Spinal cord (tissue), 10 donors: ENCODE results near the gene MAP2K7. TPM values are rescaled to one million over a fixed set of nuclear protein-coding genes. Genes with fewer than 3 reads are reported as not detected.
A peak's percentile ranks its signal among the peaks of the same experiment; 100 is the strongest.
"Not testable (repeated sequence)": the region's sequence is repeated elsewhere in the genome, so short reads cannot be mapped to it uniquely, and the experiment has no call there.

Experiments used
- DNase-seq, 6 donors: peaks; one replicate each; pipeline versions ENCODE4 v3.0.0 to v3.0.0-alpha.2; 2013 to 2015; ENCODE audit warnings: low spot score in 6 of 6, low read depth in 4 of 6
- H3K27ac ChIP-seq: one replicate; pipeline ENCODE4 v1.5.1; 2013; ENCODE audit warnings: low read depth, low read length, control low read depth
- H3K27me3 ChIP-seq: one replicate; pipeline ENCODE4 v1.6.1; 2013; ENCODE audit warnings: low read length; ENCODE audit not compliant: control insufficient read depth, insufficient read depth
- H3K36me3 ChIP-seq: one replicate; pipeline ENCODE4 v1.6.1; 2013; ENCODE audit warnings: low read length; ENCODE audit not compliant: control insufficient read depth, insufficient read depth
- H3K4me1 ChIP-seq: one replicate; pipeline ENCODE4 v1.6.1; 2013; ENCODE audit warnings: low read length; ENCODE audit not compliant: control insufficient read depth, insufficient read depth
- H3K4me3 ChIP-seq: one replicate; pipeline ENCODE4 v1.5.1; 2013; ENCODE audit warnings: low read depth, low read length, control low read depth
- H3K9me3 ChIP-seq: one replicate; pipeline ENCODE4 v1.6.1; 2013; ENCODE audit warnings: low read length; ENCODE audit not compliant: control insufficient read depth, insufficient read depth
- WGBS: methylation state at CpG from one replicate; pipeline ENCODE4 v1.1.5; 2013; ENCODE audit warnings: missing lambda C conversion rate; ENCODE audit not compliant: insufficient coverage; 5-methylcytosine and 5-hydroxymethylcytosine counted together
- long read RNA-seq, 4 donors: transcript quantifications; one replicate each; lab custom pipeline, GENCODE V29; 2026
- polyA plus RNA-seq, 2 donors: library from polyadenylated mRNA; unstranded; fragments of 120-200 nt; gene quantifications; one replicate each; pipeline ENCODE4 v1.2.1, GENCODE V29; 2013; ENCODE audit not compliant: insufficient read length in 2 of 2
- total RNA-seq, 2 donors: library from RNA; depleted of rRNA in 1 of 2; stranded (reverse); fragments of 120-200 nt in 1 of 2; fragments of >200 nt in 1 of 2; gene quantifications; one replicate each; pipeline versions ENCODE4 v1.2.3 to v1.2.4, GENCODE V29; 2013 to 2014
- donor health status: healthy.

The MAP2K7 gene
- total RNA-seq (10 to 100 TPM in 1 of 2 donors, 1 to 10 TPM in 1; 8.1 to 12.7 TPM), polyA plus RNA-seq (10 to 100 TPM; 30.6 to 36.8 TPM)
- long read RNA-seq, donor 1, transcript MAP2K7-201 (11 exons, 3,361 nt): major isoform, 9 of 40 reads
- long read RNA-seq, donor 1, partial matches to known transcripts: 30 of 40 reads
- long read RNA-seq, donor 1, other reads (novel, unspliced or antisense): 0 of 40 reads
- long read RNA-seq, donor 2: 0 reads
- long read RNA-seq, donor 3, partial matches to known transcripts: 0 of 1 reads
- long read RNA-seq, donor 3, other reads (novel, unspliced or antisense): 0 of 1 reads
- long read RNA-seq, donor 4, transcript MAP2K7-201 (11 exons, 3,361 nt): major isoform, 9 of 44 reads
- long read RNA-seq, donor 4, partial matches to known transcripts: 33 of 44 reads
- long read RNA-seq, donor 4, other reads (novel, unspliced or antisense): 0 of 44 reads

GRCh38 chr19:7903244-7904073 is at the start of gene MAP2K7:
Gene MAP2K7 (plus strand): TSS chr19:7903877. CDS start chr19:7903945, 68 bp downstream.
- H3K4me3 ChIP-seq: peak within 1 kb of the TSS; percentile 78
- H3K27me3 ChIP-seq: no peaks in the 10 kb centered on the region
- H3K27ac ChIP-seq: peak within 1 kb of the TSS; percentile 86
- peaks cover 39% of the 10 kb centered on the region for H3K4me1 ChIP-seq
- DNase-seq: peak; percentile 98 to 100 (median 100)
- no peaks in the 10 kb centered on the region for H3K9me3 ChIP-seq
- H3K36me3 ChIP-seq: peaks cover 33% of the 10 kb centered on the region
- WGBS: under 1% methylated on average over 88 of the region's 89 CpGs

DNA sequence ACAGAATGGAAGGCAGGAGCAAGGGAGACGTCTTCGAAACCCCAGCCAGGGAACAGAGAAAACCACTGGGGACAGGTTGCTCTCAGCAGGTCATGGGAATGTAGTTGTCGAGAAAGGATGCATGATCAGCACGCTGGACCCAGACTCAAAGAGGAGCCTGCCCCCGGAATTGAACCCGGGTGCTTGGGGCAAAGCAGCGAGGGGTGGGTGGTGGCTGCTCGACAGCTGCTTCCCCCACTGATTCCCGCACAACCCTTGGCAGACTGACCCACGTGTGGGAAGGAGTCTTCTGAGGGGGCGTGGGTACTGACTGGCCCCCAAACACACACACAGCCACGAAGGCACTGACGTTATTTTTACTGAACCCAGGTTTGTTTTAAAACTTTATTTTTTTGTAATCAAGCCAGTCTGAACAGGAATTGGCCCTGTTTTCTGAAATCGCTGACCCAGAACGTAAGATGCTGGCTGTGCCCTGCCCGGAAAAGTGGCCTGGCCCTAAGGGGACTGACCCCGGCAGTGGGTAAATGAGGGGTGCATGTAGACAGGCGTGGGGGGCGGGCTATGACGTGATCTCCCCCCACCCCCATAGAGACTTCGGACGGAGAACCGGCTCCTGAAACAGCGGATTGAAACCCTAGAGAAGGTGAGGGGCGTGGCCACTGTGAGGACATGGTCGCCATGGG is 48.1 kb upstream of the MAP2K7 start:
- Histone ChIP-seq H3K36me3 (peaks cover 89% of the 10 kb centered on the region), H3K27me3 (peaks cover 2% of the 10 kb centered on the region), H3K27ac (no peak overlapping the region), H3K4me3 (no peak overlapping the region), H3K9me3 (no peaks in the 10 kb centered on the region), H3K4me1 (peaks cover 35% of the 10 kb centered on the region)
- 81% methylated on average over 18 of the region's 26 CpGs for WGBS
- DNase-seq: no peak

DNA sequence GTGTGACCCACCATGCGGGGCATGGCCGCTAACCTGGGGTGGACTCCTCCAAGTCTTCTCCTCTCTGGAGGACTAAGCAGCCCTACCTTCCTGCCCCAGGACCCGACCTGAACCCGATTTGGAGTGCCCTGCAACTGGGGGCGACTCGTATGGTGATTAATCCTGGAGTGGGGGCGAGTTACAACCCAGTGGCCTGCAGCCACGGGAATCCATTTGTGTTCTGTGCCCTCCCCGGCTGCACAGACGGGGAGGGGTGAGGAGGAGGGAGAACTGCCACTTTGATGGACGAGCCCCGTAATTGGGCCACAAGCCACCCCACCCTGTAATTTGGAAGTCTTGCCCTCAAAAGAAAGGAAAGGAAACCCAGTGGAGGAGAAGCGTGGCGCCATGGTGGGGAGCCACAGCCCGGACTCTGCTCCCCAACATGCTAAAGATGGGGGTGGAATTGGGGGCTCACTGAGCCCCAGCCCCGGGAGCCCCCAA is 47.5 kb upstream of the MAP2K7 start:
- WGBS: 66% methylated on average over 13 of the region's 16 CpGs
- no peak for DNase-seq
- Histone ChIP-seq H3K9me3 (no peaks in the 10 kb centered on the region), H3K4me3 (no peak overlapping the region), H3K36me3 (peaks cover 89% of the 10 kb centered on the region), H3K4me1 (peaks cover 35% of the 10 kb centered on the region), H3K27me3 (peaks cover 2% of the 10 kb centered on the region), H3K27ac (no peak overlapping the region)

- no peak for DNase-seq
- Histone ChIP-seq H3K36me3 (peaks cover 89% of the 10 kb centered on the region), H3K9me3 (no peaks in the 10 kb centered on the region), H3K27ac (no peak overlapping the region), H3K27me3 (peaks cover 2% of the 10 kb centered on the region), H3K4me3 (no peak overlapping the region), H3K4me1 (peaks cover 35% of the 10 kb centered on the region)
- 74% methylated on average over 15 of the region's 38 CpGs for WGBS
Measured at GRCh38 chr19:7856679-7857663, 46.7 kb upstream of the MAP2K7 start.

- DNase-seq: no peak
- H3K27ac ChIP-seq: no peak overlapping the region
- no peak overlapping the region for H3K4me3 ChIP-seq
- peaks cover 31% of the 10 kb centered on the region for H3K4me1 ChIP-seq
- WGBS: 57% methylated on average over 7 of the region's 8 CpGs
- H3K36me3 ChIP-seq: peaks cover 88% of the 10 kb centered on the region
- H3K9me3 ChIP-seq: no peaks in the 10 kb centered on the region
- H3K27me3 ChIP-seq: peaks cover 2% of the 10 kb centered on the region
Measured at GRCh38 chr19:7857727-7858108, 46.0 kb upstream of the MAP2K7 start.

- H3K4me1 ChIP-seq: peaks cover 26% of the 10 kb centered on the region
- no peak overlapping the region for H3K4me3 ChIP-seq
- H3K9me3 ChIP-seq: no peaks in the 10 kb centered on the region
- WGBS: 40% methylated on average over 26 of the region's 29 CpGs
- DNase-seq: no peak
- peaks cover 2% of the 10 kb centered on the region for H3K27me3 ChIP-seq
- no peak overlapping the region for H3K27ac ChIP-seq
- H3K36me3 ChIP-seq: peaks cover 85% of the 10 kb centered on the region
Measured at GRCh38 chr19:7858109-7858770, 45.4 kb upstream of the MAP2K7 start.

- WGBS: 89% methylated on average over 5 of the region's 8 CpGs
- not testable (repeated sequence) for H3K4me3 ChIP-seq, H3K27me3 ChIP-seq, H3K9me3 ChIP-seq, H3K27ac ChIP-seq, DNase-seq
- H3K4me1 ChIP-seq: peaks cover 19% of the 10 kb centered on the region
- H3K36me3 ChIP-seq: peaks cover 88% of the 10 kb centered on the region
Measured at GRCh38 chr19:7859087-7859486, 44.6 kb upstream of the MAP2K7 start.

- WGBS: 87% methylated on average over 20 of the region's 22 CpGs
- no peak for DNase-seq
- Histone ChIP-seq H3K9me3 (no peaks in the 10 kb centered on the region), H3K27me3 (peaks cover 2% of the 10 kb centered on the region), H3K4me1 (peaks cover 19% of the 10 kb centered on the region), H3K4me3 (no peak overlapping the region), H3K27ac (no peak overlapping the region), H3K36me3 (peaks cover 94% of the 10 kb centered on the region)
Measured at GRCh38 chr19:7859831-7860713, 43.6 kb upstream of the MAP2K7 start.
